GM21717 (cell line): ENCODE data around the gene NTF3.

Experiments used
- ATAC-seq: cut with Tn5 transposase; IDR thresholded peaks from one replicate; pipeline ENCODE4 v1.9.1; 2021; ENCODE audit warnings: mild to moderate bottlenecking, moderate library complexity; ENCODE audit not compliant: unreplicated experiment

The NTF3 gene

GRCh38 chr12:5432011-5432400, at the start of gene NTF3:
TSS of gene NTF3 (plus strand) at chr12:5432108. CDS start at chr12:5432325, 217 bp downstream.
- no peak for ATAC-seq

- ATAC-seq = no peak
These were observed 47.9 kb upstream of the NTF3 start for GRCh38 chr12:5384015-5384414.

DNA sequence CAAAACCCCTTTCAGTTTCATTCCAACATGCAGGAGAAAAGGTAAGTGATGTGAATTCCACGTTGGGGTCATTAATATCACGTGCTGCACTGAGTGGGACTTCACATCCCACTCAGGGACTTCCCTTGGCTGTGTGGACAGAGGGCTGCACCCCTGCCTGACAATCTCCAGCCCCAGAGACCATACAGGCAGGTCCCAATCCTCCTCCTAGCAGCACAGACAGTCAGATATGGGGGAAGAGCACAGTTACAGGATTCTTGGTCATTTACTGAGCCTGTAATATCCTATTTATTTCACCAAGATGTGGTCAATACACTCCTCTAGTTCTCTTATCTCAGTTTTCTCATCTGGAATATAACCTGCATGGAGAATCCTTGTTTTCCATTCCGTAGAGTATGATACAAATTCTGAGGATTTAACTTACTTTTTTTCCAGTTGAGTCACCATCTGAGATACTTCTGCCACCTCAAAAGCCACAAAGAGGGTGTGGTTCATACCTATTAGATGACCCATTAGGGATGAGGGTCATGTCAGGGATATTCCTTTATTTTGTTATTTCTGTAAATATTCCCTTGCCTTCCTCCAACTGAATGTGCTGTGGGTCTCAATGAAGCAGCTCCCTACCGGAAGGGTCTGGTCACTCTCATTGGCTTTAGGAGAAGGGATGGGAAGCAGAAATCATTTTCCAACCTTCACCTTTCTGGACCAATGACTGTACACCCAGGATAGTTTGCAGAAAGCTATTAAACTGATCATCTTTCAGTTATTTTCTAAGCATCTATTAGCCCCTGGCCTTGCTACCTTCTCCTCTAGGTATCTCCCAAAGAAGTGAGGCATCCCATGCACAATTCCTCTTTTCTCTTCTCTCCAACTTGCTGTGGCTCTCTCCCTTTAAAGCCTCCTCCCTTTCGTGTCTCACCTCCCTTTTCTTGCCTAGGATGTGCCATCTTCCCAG, 43.0 kb upstream of the NTF3 start:
- no peak for ATAC-seq

GRCh38 chr12:5390174-5390799, 41.6 kb upstream of the NTF3 start:
- ATAC-seq = no peak

GRCh38 chr12:5391653-5392052, 40.3 kb upstream of the NTF3 start:
- no peak for ATAC-seq

- ATAC-seq = no peak
These were observed 38.9 kb upstream of the NTF3 start for GRCh38 chr12:5392961-5393360.

DNA sequence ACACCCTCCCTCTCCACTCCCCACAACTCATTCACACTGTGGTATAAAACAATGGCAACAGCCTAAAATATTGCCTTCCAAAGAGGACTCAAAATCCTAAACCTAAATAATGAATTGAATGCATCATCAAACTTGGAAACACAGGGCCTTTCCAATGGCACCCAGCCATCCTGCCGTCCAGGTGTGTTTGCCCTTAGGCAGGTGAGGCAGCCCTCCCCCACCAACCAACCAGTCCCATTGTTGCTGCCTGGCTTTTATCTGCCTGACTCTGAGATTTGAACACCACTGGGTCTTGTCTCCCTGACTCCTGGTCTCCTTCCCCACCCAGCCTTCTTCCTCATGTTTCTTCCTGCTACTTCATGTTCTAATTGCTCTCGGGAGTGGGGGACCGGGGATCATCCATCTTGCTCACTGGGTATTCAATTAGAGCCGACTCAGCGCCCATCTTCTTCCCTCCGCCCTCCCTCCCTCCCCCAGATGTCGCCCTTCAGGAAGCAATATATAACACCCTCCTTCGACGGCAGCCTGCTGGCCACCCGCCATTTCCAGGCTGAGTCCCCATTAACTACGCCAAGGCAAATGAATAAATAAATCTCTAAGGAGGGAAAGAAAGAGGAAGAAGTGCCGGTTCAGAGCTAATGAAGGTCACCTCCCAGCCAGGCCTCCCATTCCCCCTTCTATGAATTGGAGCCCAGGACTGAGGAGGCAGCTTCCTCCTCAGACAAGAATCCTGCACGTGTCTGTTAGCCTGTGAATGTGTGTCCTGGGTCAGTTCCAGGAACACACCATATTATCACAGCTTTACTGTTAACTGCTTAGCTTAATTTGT, 36.3 kb upstream of the NTF3 start:
- ATAC-seq = no peak

DNA sequence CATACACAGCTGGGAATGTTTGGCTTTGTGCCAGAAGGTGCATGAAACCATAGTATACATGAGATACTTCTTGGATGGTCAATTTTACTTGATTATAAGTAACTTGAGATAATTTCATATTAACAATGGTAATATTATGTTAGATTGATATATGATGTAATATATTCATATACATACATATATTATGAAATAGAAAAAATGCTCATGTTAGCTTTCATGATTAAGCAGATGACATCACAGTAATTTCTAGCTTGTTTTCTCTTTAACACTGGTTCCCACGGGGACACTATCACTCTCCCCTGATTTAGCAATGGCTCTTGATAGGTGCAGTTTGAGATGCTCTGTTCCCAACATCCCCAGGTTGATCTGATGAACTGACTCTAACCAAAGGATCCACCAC, 35.4 kb upstream of the NTF3 start:
- ATAC-seq = no peak

DNA sequence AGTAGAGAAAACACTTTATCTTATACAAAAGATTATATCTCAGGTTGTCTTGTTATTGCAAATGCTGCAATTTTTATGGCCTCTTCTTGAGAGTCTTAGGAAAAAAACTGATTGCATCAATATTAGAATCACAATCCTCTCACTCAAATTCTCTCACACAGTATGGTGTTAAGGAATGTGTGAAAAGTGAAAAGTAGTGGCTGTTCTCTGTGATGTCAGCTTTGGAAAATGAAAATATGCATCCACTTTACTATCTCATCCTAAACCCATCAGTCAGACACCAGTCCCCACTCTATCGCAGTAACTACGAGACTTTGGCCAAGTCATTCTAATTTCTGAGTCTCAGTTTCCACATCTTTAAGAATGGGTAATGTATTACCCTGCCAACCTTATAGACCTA, 32.6 kb upstream of the NTF3 start:
- no peak for ATAC-seq

- ATAC-seq = no peak
These were observed 29.6 kb upstream of the NTF3 start for GRCh38 chr12:5402009-5402935.

DNA sequence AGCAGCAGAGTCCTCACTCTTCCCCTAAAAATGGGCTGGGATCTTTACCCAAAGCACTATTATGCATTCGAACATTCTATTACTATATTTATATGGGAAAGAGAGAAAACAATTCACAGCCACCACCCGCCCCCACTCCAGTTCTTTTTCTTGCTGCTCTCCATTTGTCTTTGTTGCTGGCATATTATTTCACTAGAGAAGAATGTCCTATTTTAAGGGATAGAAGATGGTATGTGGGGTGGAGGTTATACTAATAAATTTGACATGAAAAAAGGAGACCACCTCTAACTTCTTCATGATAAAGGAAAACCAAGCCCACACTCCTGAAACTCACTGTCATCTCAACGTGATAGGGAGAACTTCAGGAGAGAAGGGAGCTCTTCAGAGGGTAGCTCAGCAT, 28.5 kb upstream of the NTF3 start:
- ATAC-seq = no peak

DNA sequence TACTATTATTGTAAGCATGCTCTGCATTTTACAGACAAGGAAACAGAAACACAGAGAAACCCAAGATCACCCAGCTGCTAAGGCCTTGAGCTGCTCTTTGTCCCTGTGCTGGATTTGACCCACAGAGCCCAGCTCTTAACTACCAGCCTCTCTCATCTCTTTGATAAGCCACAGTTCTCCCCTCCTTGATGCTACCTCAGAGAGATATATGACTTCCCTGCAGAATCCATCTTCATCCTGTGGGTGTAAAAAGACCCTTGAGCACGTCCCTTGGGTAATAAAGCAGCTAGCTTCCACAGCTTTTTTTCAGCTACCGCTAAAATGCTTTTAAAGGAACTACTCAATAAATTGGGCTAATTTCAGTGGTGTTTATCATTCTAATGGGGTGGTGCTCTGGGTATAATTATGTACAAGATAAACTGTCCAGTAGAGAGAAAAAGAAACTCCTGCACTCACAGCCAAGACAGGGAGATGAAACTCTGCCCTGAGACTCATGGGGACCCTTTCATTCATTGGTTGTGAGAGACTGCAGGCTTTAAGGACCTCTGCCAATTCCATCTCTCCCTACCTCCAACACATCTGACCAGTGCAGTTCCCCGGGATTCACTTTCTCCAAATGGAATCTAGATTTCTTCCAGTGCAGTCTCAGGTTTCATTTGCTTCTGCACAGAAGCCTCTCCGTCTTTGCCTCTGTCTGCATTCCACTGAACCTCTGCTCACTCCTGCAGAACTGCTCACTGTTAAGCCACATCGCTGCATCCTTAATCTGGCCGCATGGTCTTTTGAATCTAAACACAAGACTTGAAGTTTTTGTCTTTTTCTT, 24.7 kb upstream of the NTF3 start:
- ATAC-seq = no peak

GRCh38 chr12:5409619-5410018, 22.3 kb upstream of the NTF3 start:
- ATAC-seq = no peak

DNA sequence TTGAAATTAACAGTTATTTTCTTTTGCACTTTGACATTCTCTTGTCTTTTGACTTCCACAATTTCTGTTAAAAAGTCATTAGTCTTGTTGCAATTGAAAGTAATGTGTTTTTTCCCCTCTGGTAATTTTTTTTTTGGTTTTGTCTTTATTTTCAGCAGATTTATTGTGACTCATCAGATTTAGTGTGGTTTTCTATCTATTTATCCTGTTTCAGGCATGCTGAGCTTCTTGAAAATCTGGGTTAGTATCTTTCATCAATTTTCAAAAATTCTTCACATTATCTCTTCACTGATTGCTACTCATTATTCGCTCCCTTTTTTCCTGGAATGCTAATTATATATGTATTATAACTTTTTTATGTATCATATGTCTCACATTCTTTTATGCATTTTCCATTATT, 15.3 kb upstream of the NTF3 start:
- ATAC-seq = no peak

GRCh38 chr12:5417500-5417899, 14.4 kb upstream of the NTF3 start:
- no peak for ATAC-seq

GRCh38 chr12:5428332-5429221, 3.3 kb upstream of the NTF3 start:
- ATAC-seq = no peak

GRCh38 chr12:5429741-5430557, 2.0 kb upstream of the NTF3 start:
- no peak for ATAC-seq
